Measurements from ENCODE around the gene CCDC12.
A peak's percentile ranks its signal among the peaks of the same experiment; 100 is the strongest.

CCDC12 gene

GRCh38 chr3:47014036-47014435 lies 37.5 kb upstream of the CCDC12 start:
- Histone ChIP-seq H3K27ac (no peak overlapping the region), H3K36me3 (peaks cover 18 to 60% (median 41%) of the 10 kb centered on the region in 3 donors)
- intact Hi-C loops (cut with DNase I; ENCODE audit: low total_unique reads): no loop called here

GRCh38 chr3:47013231-47013630 lies 36.7 kb upstream of the CCDC12 start:
- no peaks in the 10 kb centered on the region for H3K9me3 ChIP-seq
- H3K27ac ChIP-seq: no peak overlapping the region
- no peak for TF ChIP-seq CTCF (IDR thresholded peaks at IDR 0.05)
- no peaks in the 10 kb centered on the region for H3K27me3 ChIP-seq
- intact Hi-C loops (cut with DNase I; ENCODE audit: low total_unique reads): no loop called here
- no peak for DNase-seq
- no peak overlapping the region for H3K4me3 ChIP-seq
- H3K36me3 ChIP-seq: peaks cover 12 to 54% (median 33%) of the 10 kb centered on the region in 3 donors
- H3K4me1 ChIP-seq: peaks cover 4 to 15% (median 12%) of the 10 kb centered on the region in 4 donors

More at GRCh38 chr3:47014036-47014435, 37.5 kb upstream of the CCDC12 start:
- Histone ChIP-seq H3K4me1 (peaks cover 4 to 11% (median 7%) of the 10 kb centered on the region in 4 donors), H3K27me3 (no peaks in the 10 kb centered on the region), H3K4me3 (no peak overlapping the region), H3K9me3 (no peaks in the 10 kb centered on the region)
- DNase-seq: no peak
- TF ChIP-seq CTCF (IDR thresholded peaks at IDR 0.05): no peak

- peak in 1 of 2 donors; percentile 58 for DNase-seq
- TF ChIP-seq CTCF (IDR thresholded peaks at IDR 0.05): no peak
- H3K36me3 ChIP-seq: peaks cover 6 to 49% (median 27%) of the 10 kb centered on the region in 3 donors
- H3K9me3 ChIP-seq: no peaks in the 10 kb centered on the region
- intact Hi-C loops (cut with DNase I; ENCODE audit: low total_unique reads): no loop called here
- H3K27me3 ChIP-seq: no peaks in the 10 kb centered on the region
- no peak overlapping the region for H3K27ac ChIP-seq
- peaks cover 4 to 15% (median 12%) of the 10 kb centered on the region in 4 donors for H3K4me1 ChIP-seq
- no peak overlapping the region for H3K4me3 ChIP-seq
Observed at GRCh38 chr3:47012342-47013230, 36.0 kb upstream of the CCDC12 start.

DNA sequence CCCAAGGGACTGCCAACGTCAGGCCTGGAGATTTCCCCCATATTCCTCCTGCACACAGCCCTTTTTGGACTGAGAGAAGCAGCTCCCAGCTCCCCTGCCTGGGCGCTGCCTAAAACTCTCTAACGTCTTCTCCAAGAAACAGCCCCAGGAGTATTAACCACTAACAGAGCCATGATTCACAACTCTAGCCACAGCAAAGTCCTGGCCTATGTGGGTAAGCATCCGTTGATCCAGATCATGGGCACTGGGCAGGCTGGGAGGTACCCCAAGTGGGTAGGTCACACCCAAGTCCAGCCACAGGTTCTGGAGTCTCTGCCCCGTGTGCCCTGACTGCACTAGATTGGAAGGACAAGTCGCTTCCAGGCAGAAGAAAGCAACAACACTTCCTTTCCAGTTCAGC lies 34.8 kb upstream of the CCDC12 start:
- Histone ChIP-seq H3K9me3 (no peaks in the 10 kb centered on the region), H3K27ac (no peak overlapping the region), H3K36me3 (peaks cover 0 to 49% (median 14%) of the 10 kb centered on the region in 3 donors), H3K4me1 (peaks cover 4 to 15% (median 12%) of the 10 kb centered on the region in 4 donors), H3K27me3 (no peaks in the 10 kb centered on the region), H3K4me3 (no peak overlapping the region)
- no peak for TF ChIP-seq CTCF (IDR thresholded peaks at IDR 0.05)
- peak in 1 of 2 donors; percentile 51 for DNase-seq
- intact Hi-C loops (cut with DNase I; ENCODE audit: low total_unique reads): no loop called here

DNA sequence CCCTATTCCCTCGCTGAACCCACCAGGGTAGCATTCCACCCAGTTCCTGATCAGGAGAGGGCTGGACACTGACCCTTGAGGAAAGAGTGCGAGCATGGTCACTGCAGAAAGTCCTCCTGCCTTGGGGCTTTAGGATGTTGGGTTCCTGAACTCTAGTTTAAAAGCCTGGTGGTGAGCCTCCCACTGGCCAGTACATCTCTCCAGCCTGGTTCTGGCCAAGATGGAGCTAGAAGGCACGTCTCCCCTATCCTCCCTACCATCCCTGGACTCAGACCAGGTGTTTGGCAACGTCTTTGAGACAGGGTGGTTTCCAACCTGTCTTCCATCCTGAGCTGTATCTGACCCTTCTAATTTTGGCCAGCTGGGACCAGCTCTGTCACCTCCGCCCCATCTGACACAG lies 34.4 kb upstream of the CCDC12 start:
- H3K27ac ChIP-seq: no peak overlapping the region
- H3K27me3 ChIP-seq: no peaks in the 10 kb centered on the region
- H3K9me3 ChIP-seq: no peaks in the 10 kb centered on the region
- H3K4me1 ChIP-seq: peaks cover 4 to 15% (median 12%) of the 10 kb centered on the region in 4 donors
- no peak overlapping the region for H3K4me3 ChIP-seq
- DNase-seq: peak in 1 of 2 donors; percentile 60
- intact Hi-C loops (cut with DNase I; ENCODE audit: low total_unique reads): no loop called here
- no peak for TF ChIP-seq CTCF (IDR thresholded peaks at IDR 0.05)
- H3K36me3 ChIP-seq: peaks cover 0 to 49% (median 11%) of the 10 kb centered on the region in 3 donors

Measured in tibial artery (tissue), 4 donors.